IPS-18a (cell line): Measurements from ENCODE around the gene CDH4.
"Not testable (repeated sequence)": the region's sequence is repeated elsewhere in the genome, so short reads cannot be mapped to it uniquely, and the experiment has no call there.

Experiments
- H3K27ac ChIP-seq: one replicate; pipeline ENCODE4 v1.5.1; 2013; ENCODE audit warnings: low read length
- H3K27me3 ChIP-seq: one replicate; pipeline ENCODE4 v1.6.1; 2013; ENCODE audit warnings: mild to moderate bottlenecking, low read length; ENCODE audit not compliant: control insufficient read depth, insufficient read depth
- H3K36me3 ChIP-seq: one replicate; pipeline ENCODE4 v1.6.1; 2013; ENCODE audit warnings: low read depth, low read length; ENCODE audit not compliant: control insufficient read depth
- H3K4me1 ChIP-seq: one replicate; pipeline ENCODE4 v1.6.1; 2013; ENCODE audit warnings: low read depth, low read length; ENCODE audit not compliant: control insufficient read depth
- H3K4me3 ChIP-seq: one replicate; pipeline ENCODE4 v1.5.1; 2013; ENCODE audit warnings: low read length
- H3K9ac ChIP-seq: one replicate; pipeline ENCODE4 v1.6.1; 2013; ENCODE audit warnings: mild to moderate bottlenecking, low read length, moderate library complexity
- H3K9me3 ChIP-seq: one replicate; pipeline ENCODE4 v1.6.1; 2013; ENCODE audit warnings: low read depth, low read length; ENCODE audit not compliant: control insufficient read depth

Gene CDH4

GRCh38 chr20:61980647-61981583, 728.9 kb downstream of the CDH4 start:
- no peak overlapping the region for H3K27ac ChIP-seq
- H3K4me1 ChIP-seq, result no peaks in the 10 kb centered on the region
- no peak overlapping the region for H3K4me3 ChIP-seq
- peaks cover 8% of the 10 kb centered on the region for H3K36me3 ChIP-seq
- H3K9me3 ChIP-seq, result no peaks in the 10 kb centered on the region
- no peak overlapping the region for H3K9ac ChIP-seq
- H3K27me3 ChIP-seq, result no peaks in the 10 kb centered on the region

GRCh38 chr20:61981691-61982090, 729.6 kb downstream of the CDH4 start:
- not testable (repeated sequence) for H3K9ac ChIP-seq, H3K27ac ChIP-seq, H3K4me1 ChIP-seq, H3K27me3 ChIP-seq, H3K9me3 ChIP-seq, H3K4me3 ChIP-seq
- peaks cover 11% of the 10 kb centered on the region for H3K36me3 ChIP-seq

- Histone ChIP-seq H3K4me1 (no peaks in the 10 kb centered on the region), H3K9ac (no peak overlapping the region), H3K27me3 (no peaks in the 10 kb centered on the region), H3K4me3 (no peak overlapping the region), H3K9me3 (no peaks in the 10 kb centered on the region), H3K27ac (no peak overlapping the region), H3K36me3 (peaks cover 11% of the 10 kb centered on the region)
Observed at GRCh38 chr20:61982191-61982950, 730.3 kb downstream of the CDH4 start.

GRCh38 chr20:61982951-61983315, 730.9 kb downstream of the CDH4 start:
- Histone ChIP-seq H3K4me1 (no peaks in the 10 kb centered on the region), H3K27ac (no peak overlapping the region), H3K36me3 (peaks cover 15% of the 10 kb centered on the region), H3K9ac (no peak overlapping the region), H3K27me3 (no peaks in the 10 kb centered on the region), H3K4me3 (no peak overlapping the region), H3K9me3 (no peaks in the 10 kb centered on the region)

- Histone ChIP-seq H3K4me3 (no peak overlapping the region), H3K36me3 (peaks cover 17% of the 10 kb centered on the region), H3K9ac (no peak overlapping the region), H3K4me1 (no peaks in the 10 kb centered on the region), H3K27me3 (no peaks in the 10 kb centered on the region), H3K9me3 (no peaks in the 10 kb centered on the region), H3K27ac (no peak overlapping the region)
Observed at GRCh38 chr20:61983965-61984364, 731.9 kb downstream of the CDH4 start.

- H3K4me1 ChIP-seq, H3K9ac ChIP-seq, H3K27ac ChIP-seq, H3K9me3 ChIP-seq, H3K27me3 ChIP-seq, H3K4me3 ChIP-seq: not testable (repeated sequence)
- H3K36me3 ChIP-seq, result peaks cover 17% of the 10 kb centered on the region
Observed at GRCh38 chr20:61984431-61984830, 732.4 kb downstream of the CDH4 start.

- Histone ChIP-seq H3K4me3 (no peak overlapping the region), H3K9me3 (no peaks in the 10 kb centered on the region), H3K27me3 (no peaks in the 10 kb centered on the region), H3K27ac (no peak overlapping the region), H3K4me1 (no peaks in the 10 kb centered on the region), H3K9ac (no peak overlapping the region), H3K36me3 (peaks cover 20% of the 10 kb centered on the region)
Observed at GRCh38 chr20:61985096-61985495, 733.0 kb downstream of the CDH4 start.

GRCh38 chr20:61986762-61987321, 734.8 kb downstream of the CDH4 start:
- Histone ChIP-seq H3K9ac (no peak overlapping the region), H3K27ac (no peak overlapping the region), H3K4me1 (no peaks in the 10 kb centered on the region), H3K36me3 (peaks cover 32% of the 10 kb centered on the region), H3K9me3 (no peaks in the 10 kb centered on the region), H3K4me3 (no peak overlapping the region), H3K27me3 (no peaks in the 10 kb centered on the region)

- no peaks in the 10 kb centered on the region for H3K9me3 ChIP-seq
- peaks cover 49% of the 10 kb centered on the region for H3K36me3 ChIP-seq
- no peaks in the 10 kb centered on the region for H3K27me3 ChIP-seq
- H3K27ac ChIP-seq, result no peak overlapping the region
- H3K4me1 ChIP-seq, result no peaks in the 10 kb centered on the region
- no peak overlapping the region for H3K4me3 ChIP-seq
- no peak overlapping the region for H3K9ac ChIP-seq
Observed at GRCh38 chr20:61988665-61989064, 736.6 kb downstream of the CDH4 start.

GRCh38 chr20:61989741-61990140, 737.7 kb downstream of the CDH4 start:
- Histone ChIP-seq H3K9ac (no peak overlapping the region), H3K4me1 (no peaks in the 10 kb centered on the region), H3K9me3 (no peaks in the 10 kb centered on the region), H3K4me3 (no peak overlapping the region), H3K27me3 (no peaks in the 10 kb centered on the region), H3K36me3 (peaks cover 48% of the 10 kb centered on the region), H3K27ac (no peak overlapping the region)
